GM18861 (cell line): Measurements from ENCODE around the gene ZNF697.
"Not testable (repeated sequence)": the region's sequence is repeated elsewhere in the genome, so short reads cannot be mapped to it uniquely, and the experiment has no call there.

Experiments used
- ATAC-seq: cut with Tn5 transposase; IDR thresholded peaks from one replicate; pipeline ENCODE4 v1.9.1; 2021; ENCODE audit not compliant: unreplicated experiment

The ZNF697 gene

GRCh38 chr1:119603695-119604094, 44.4 kb downstream of the ZNF697 start:
- no peak for ATAC-seq

- ATAC-seq, result not testable (repeated sequence)
These were observed 44.8 kb downstream of the ZNF697 start for GRCh38 chr1:119603241-119603640.

- not testable (repeated sequence) for ATAC-seq
These were observed 45.3 kb downstream of the ZNF697 start for GRCh38 chr1:119602789-119603188.

- no peak for ATAC-seq
These were observed 45.9 kb downstream of the ZNF697 start for GRCh38 chr1:119602169-119602568.

GRCh38 chr1:119600976-119601375, 47.1 kb downstream of the ZNF697 start:
- ATAC-seq, result no peak

- ATAC-seq, result no peak
These were observed 47.5 kb downstream of the ZNF697 start for GRCh38 chr1:119600561-119600960.

- ATAC-seq, result no peak
These were observed 52.5 kb downstream of the ZNF697 start for GRCh38 chr1:119595606-119596005.

- ATAC-seq, result no peak
These were observed 52.9 kb downstream of the ZNF697 start for GRCh38 chr1:119595168-119595567.

- ATAC-seq, result no peak
These were observed 53.7 kb downstream of the ZNF697 start for GRCh38 chr1:119594376-119594775.

GRCh38 chr1:119593805-119594204, 54.3 kb downstream of the ZNF697 start:
- no peak for ATAC-seq

GRCh38 chr1:119590393-119590792, 57.7 kb downstream of the ZNF697 start:
- no peak for ATAC-seq

- ATAC-seq, result no peak
These were observed 59.4 kb downstream of the ZNF697 start for GRCh38 chr1:119588621-119589020.

- no peak for ATAC-seq
These were observed 60.7 kb downstream of the ZNF697 start for GRCh38 chr1:119587341-119587740.

- not testable (repeated sequence) for ATAC-seq
These were observed 62.3 kb downstream of the ZNF697 start for GRCh38 chr1:119585801-119586200.

- ATAC-seq, result no peak
These were observed 65.3 kb downstream of the ZNF697 start for GRCh38 chr1:119582801-119583200.

- not testable (repeated sequence) for ATAC-seq
These were observed 67.0 kb downstream of the ZNF697 start for GRCh38 chr1:119581076-119581475.

- no peak for ATAC-seq
These were observed 74.2 kb downstream of the ZNF697 start for GRCh38 chr1:119573886-119574285.

- ATAC-seq, result not testable (repeated sequence)
These were observed 78.0 kb downstream of the ZNF697 start for GRCh38 chr1:119569930-119570622.
